Measurements from ENCODE around the gene ELMOD1. TPM values are rescaled to one million over a fixed set of nuclear protein-coding genes. Genes with fewer than 3 reads are reported as not detected.

ELMOD1 gene
- total and polyA plus RNA-seq, 2 of the 4 experiments (the other 2 are of a cell fraction): 0.18 to 0.29 TPM

DNA sequence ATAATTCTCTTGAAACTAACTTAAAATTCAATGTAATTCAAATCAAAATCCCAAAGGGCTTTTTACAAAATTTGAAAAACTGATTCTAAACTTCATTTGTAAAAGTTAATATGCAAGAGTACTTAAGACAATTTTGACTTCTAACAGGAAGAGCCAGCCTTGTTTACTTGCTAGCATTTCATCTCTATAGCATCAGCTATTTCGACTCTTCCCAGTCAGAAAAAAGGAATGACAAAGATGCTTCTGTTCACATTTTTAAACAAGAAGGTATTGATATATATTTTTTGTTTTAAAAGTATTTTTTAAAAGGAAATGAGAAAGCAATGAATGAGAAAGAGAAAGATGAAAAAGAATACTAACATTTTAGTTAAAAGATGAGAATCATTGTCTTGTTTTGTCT lies 104.5 kb downstream of the ELMOD1 start:
- BruUV-seq (replicated peaks): no TSS peak
- peak overlapping the region; percentile 98 for H2BK20ac ChIP-seq (ENCODE audit: low read depth, low read length)
- H3K36me3 ChIP-seq (ENCODE audit: control insufficient read depth, insufficient read depth, low read length): no peaks in the 10 kb centered on the region
- H3K79me1 ChIP-seq (ENCODE audit: low read depth in 1 of 2, low read length in 2 of 2): no peaks in the 10 kb centered on the region
- H3K14ac ChIP-seq (replicated peaks; ENCODE audit: low read depth, low read length): peak overlapping the region; percentile 88; the same call in 1 of the 2 replicates
- TF ChIP-seq MXI1 (IDR thresholded peaks at IDR 0.05; ENCODE audit: borderline replicate concordance, low read depth, low read length): no peak
- H2BK120ac ChIP-seq (ENCODE audit: low read depth, low read length): peak overlapping the region; percentile 94
- DNase-seq (peak; percentile 67), ATAC-seq (ENCODE audit: low read depth) (peak; percentile 36; the same call in 1 of the 2 replicates)
- H3K9me3 ChIP-seq (ENCODE audit: control insufficient read depth, insufficient read depth, low read length): no peaks in the 10 kb centered on the region
- H4K8ac ChIP-seq (ENCODE audit: low read depth in 2 of 2, low read length in 2 of 2): peak overlapping the region; percentile 32 to 86; a peak in 3 of 4 replicates
- in situ Hi-C loops (cut with MboI; ENCODE audit: low sequenced_read_pairs) (no loop called here), dilution Hi-C loops (cut with HindIII; ENCODE audit: low sequenced_read_pairs, unreplicated experiment) (no loop called here), intact Hi-C loops (cut with micrococcal nuclease) (no loop called here)
- peak overlapping the region; percentile 90 for H4K91ac ChIP-seq (ENCODE audit: insufficient read depth, low read depth, low read length)
- peaks cover 12% of the 10 kb centered on the region for H3K4me1 ChIP-seq (ENCODE audit: control insufficient read depth, insufficient read depth, low read length)
- peak overlapping the region; percentile 99 for H3K18ac ChIP-seq (ENCODE audit: low read depth, low read length)
- peak overlapping the region; percentile 78; the same call in 1 of the 2 replicates for H3K4me2 ChIP-seq (ENCODE audit: low read depth, low read length)
- no peaks in the 10 kb centered on the region for H3K27me3 ChIP-seq (ENCODE audit: control insufficient read depth, insufficient read depth, low read length)
- H3K4me3 ChIP-seq (ENCODE audit: insufficient read depth, low read depth, low read length): no peak overlapping the region
- H2BK5ac ChIP-seq (ENCODE audit: low read depth, low read length, poor library complexity, severe bottlenecking): peak overlapping the region; percentile 100
- H2AK5ac ChIP-seq (ENCODE audit: low read depth, low read length): peak overlapping the region; percentile 78
- H3K56ac ChIP-seq (ENCODE audit: extremely low read depth, insufficient read depth, low read length): peak overlapping the region; percentile 50; the same call in 1 of the 2 replicates
- peak overlapping the region; percentile 80; the same call in 1 of the 2 replicates for H3K27ac ChIP-seq (ENCODE audit: insufficient read depth, low read length)
- H3K23ac ChIP-seq (ENCODE audit: low read depth, low read length): peak overlapping the region; percentile 90; the same call in 1 of the 2 replicates
- no peak overlapping the region for H2AK9ac ChIP-seq (replicated peaks; ENCODE audit: low read depth, low read length, poor library complexity)
- H3K9me1 ChIP-seq (ENCODE audit: insufficient read depth, low read length): no peaks in the 10 kb centered on the region
- H2AFZ ChIP-seq (replicated peaks; ENCODE audit: low read length, poor library complexity): no peak overlapping the region
- H4K5ac ChIP-seq (ENCODE audit: low read depth, low read length): peak overlapping the region; percentile 92; the same call in 1 of the 2 replicates
- no peaks in the 10 kb centered on the region for H4K20me1 ChIP-seq (ENCODE audit: insufficient read depth, low read length)
- POLR2A ChIA-PET (ENCODE audit: unreplicated experiment): no interaction called here
- CTCF ChIA-PET: interaction anchor here (0.7 kb wide), 1 partner anchor 87 kb away, joined by 4 read pairs; no protein-coding TSS in a partner anchor
- H3K4ac ChIP-seq (ENCODE audit: low read depth, low read length): peak overlapping the region; percentile 85; the same call in 1 of the 2 replicates
- no peak overlapping the region for H3K9ac ChIP-seq (ENCODE audit: low read depth, low read length)
- WGBS, 2 experiments (ENCODE audit: extremely low coverage in 2 of 2, insufficient read length in 1 of 2): no CpG with 5 or more reads among the region's 1 CpG
- peak overlapping the region; percentile 93; the same call in 1 of the 3 replicates for H2BK15ac ChIP-seq (ENCODE audit: low read depth, low read length)
